ENCODE results near the gene SLC25A36. TPM values are rescaled to one million over a fixed set of nuclear protein-coding genes. Genes with fewer than 3 reads are reported as not detected.

SLC25A36 gene
- total RNA-seq, 1 experiment from 2014 or later = 86.8 TPM

DNA sequence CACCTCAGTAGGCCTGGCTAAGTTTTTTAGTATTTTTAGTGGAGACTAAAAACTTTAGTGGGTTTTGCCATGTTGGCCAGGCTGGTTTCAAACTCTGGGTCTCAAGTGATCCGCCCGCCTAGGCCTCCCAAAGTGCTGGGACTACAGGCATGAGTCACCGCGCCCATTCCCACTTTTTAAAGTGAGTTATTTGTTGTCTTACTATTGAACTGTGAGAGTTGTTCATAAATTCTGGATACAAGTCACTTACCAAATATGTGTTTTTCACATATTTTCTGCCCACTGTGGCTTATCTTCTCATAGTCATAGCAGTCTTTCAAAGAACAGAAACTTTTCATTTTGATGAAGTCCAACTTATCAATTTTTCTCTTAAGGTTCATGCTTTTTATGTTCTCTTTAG, 79.6 kb downstream of the SLC25A36 start:
- in situ Hi-C loops (cut with HindIII; ENCODE audit: low sequenced_read_pairs) = no loop called here

More for the DNA sequence above, 79.6 kb downstream of the SLC25A36 start:
- no peak for DNase-seq (ENCODE audit: low spot score)

Other genes with a start within 250 kb of the SLC25A36 start
- 1.5 TPM in 1 of 2 replicates, not detected in the other for gene SPSB4, start 109.5 kb downstream of the SLC25A36 start, total RNA-seq (2014; rRNA removed; shearing (Covaris generic))